ENCODE measurements around the gene RBBP8NL. TPM values are rescaled to one million over a fixed set of nuclear protein-coding genes. Genes with fewer than 3 reads are reported as not detected.

The RBBP8NL gene
- total RNA-seq, 8 experiments from 2014 or later, result 0.05 to 0.24 (median 0.17) TPM; not detected in 4

- no peak for ATAC-seq (replicated peaks in 6 of 8)
- in situ Hi-C loops (cut with MboI; ENCODE audit: low pct_unique_long_range_greater_than_20kb in 2 of 9, low sequenced_read_pairs in 9 of 9, unreplicated experiment in 9 of 9), result loop anchor here in 2 of 9 experiments (25.0 kb wide), 1 partner anchor 190 kb away; no protein-coding TSS in a partner anchor
- WGBS, 10 experiments, result 92% methylated on average over 2 to 6 of the region's 20 CpGs; no CpG with 5 or more reads in 7 of the 10 experiments
- no peak overlapping the region for H3K27ac ChIP-seq
- no peak overlapping the region for H3K4me3 ChIP-seq
- H3K4me1 ChIP-seq (replicated peaks in 1 of 2), result peaks cover 16% of the 10 kb centered on the region in 2 donors
Measured at GRCh38 chr20:62422636-62423325, 4.6 kb downstream of the RBBP8NL start.

- ATAC-seq (replicated peaks in 6 of 8), result no peak
- in situ Hi-C loops (cut with MboI; ENCODE audit: low pct_unique_long_range_greater_than_20kb in 2 of 9, low sequenced_read_pairs in 9 of 9, unreplicated experiment in 9 of 9), result loop anchor here in 2 of 9 experiments (25.0 kb wide), 1 partner anchor 191 kb away; no protein-coding TSS in a partner anchor
Measured at GRCh38 chr20:62421716-62421990, 5.7 kb downstream of the RBBP8NL start.

GRCh38 chr20:62420846-62421715, 6.3 kb downstream of the RBBP8NL start:
- WGBS, 10 experiments, result 60 to 100% (median 80%) methylated on average over 1 to 5 of the region's 24 CpGs; no CpG with 5 or more reads in 5 of the 10 experiments
- H3K27ac ChIP-seq, result no peak overlapping the region
- H3K4me1 ChIP-seq (replicated peaks in 1 of 2), result peaks cover 11 to 15% of the 10 kb centered on the region in 2 donors
- H3K4me3 ChIP-seq, result no peak overlapping the region
- no peak for ATAC-seq (replicated peaks in 6 of 8)
- in situ Hi-C loops (cut with MboI; ENCODE audit: low pct_unique_long_range_greater_than_20kb in 2 of 9, low sequenced_read_pairs in 9 of 9, unreplicated experiment in 9 of 9), result loop anchor here in 2 of 9 experiments (25.0 kb wide), 1 partner anchor 191 kb away; no protein-coding TSS in a partner anchor

More at GRCh38 chr20:62421716-62421990, 5.7 kb downstream of the RBBP8NL start:
- peaks cover 12 to 13% of the 10 kb centered on the region in 2 donors for H3K4me1 ChIP-seq (replicated peaks in 1 of 2)
- H3K4me3 ChIP-seq, result no peak overlapping the region
- H3K27ac ChIP-seq, result no peak overlapping the region
- WGBS, 10 experiments, result 60 to 90% (median 80%) methylated on average over 1 to 2 of the region's 6 CpGs; no CpG with 5 or more reads in 7 of the 10 experiments

GRCh38 chr20:62419759-62420158, 7.6 kb downstream of the RBBP8NL start:
- H3K27ac ChIP-seq, result no peak overlapping the region
- H3K4me3 ChIP-seq, result no peak overlapping the region
- H3K4me1 ChIP-seq (replicated peaks in 1 of 2), result peaks cover 11 to 15% of the 10 kb centered on the region in 2 donors
- 80% methylated on average over 1 of the region's 9 CpGs; no CpG with 5 or more reads in 9 of the 10 experiments for WGBS, 10 experiments
- in situ Hi-C loops (cut with MboI; ENCODE audit: low pct_unique_long_range_greater_than_20kb in 2 of 9, low sequenced_read_pairs in 9 of 9, unreplicated experiment in 9 of 9), result loop anchor here in 3 of 9 experiments (10.0 to 25.0 kb wide), 2 partner anchors 193 to 195 kb away; no protein-coding TSS in a partner anchor
- no peak for ATAC-seq (replicated peaks in 6 of 8)

DNA sequence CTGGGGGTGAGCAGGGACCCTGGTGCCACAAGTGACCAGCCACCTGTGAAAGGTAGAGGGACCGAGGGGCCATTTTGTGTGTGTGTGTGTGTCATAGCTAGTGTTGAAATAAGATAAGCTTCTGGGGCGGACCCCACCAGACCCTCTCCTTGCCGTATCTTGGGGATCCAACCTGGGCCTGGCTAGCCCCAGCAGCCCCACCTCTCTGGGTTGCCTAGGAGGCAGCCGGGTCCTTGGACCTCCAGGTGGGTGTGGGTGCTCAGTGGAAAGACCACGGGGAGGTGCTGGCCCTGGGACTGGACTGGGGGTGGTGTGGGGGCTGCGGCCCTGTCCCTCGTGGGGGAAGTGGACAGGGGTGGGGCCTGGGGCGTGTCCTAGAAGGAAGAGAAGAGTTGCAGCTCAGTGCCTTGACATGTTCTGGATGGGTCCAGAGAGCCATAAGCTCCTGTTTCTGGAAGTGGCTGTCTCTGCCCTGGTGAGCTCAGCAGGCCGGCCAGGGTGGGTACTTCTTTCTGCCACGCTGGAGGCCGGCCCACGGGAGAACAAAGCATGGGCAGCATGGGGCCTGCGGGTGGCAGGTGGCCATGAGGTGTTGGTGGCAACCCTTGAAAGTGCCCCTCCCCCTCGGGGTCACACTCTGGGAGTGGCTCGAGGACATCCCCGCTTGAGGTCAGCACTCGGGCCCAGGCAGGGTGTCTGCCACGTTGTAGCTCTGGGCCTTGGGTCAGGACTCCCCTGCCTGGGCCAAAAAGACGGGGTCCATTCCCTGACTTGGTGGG, 8.4 kb downstream of the RBBP8NL start:
- Histone ChIP-seq H3K4me3 (no peak overlapping the region), H3K4me1 (replicated peaks in 1 of 2) (peaks cover 9 to 12% of the 10 kb centered on the region in 2 donors), H3K27ac (no peak overlapping the region)
- WGBS, 10 experiments, result 83% methylated on average over 2 of the region's 19 CpGs; no CpG with 5 or more reads in 9 of the 10 experiments
- in situ Hi-C loops (cut with MboI; ENCODE audit: low pct_unique_long_range_greater_than_20kb in 2 of 9, low sequenced_read_pairs in 9 of 9, unreplicated experiment in 9 of 9), result loop anchor here in 3 of 9 experiments (10.0 to 25.0 kb wide), 2 partner anchors 193 to 196 kb away; no protein-coding TSS in a partner anchor
- no peak for ATAC-seq (replicated peaks in 6 of 8)

GRCh38 chr20:62417981-62418708, 9.2 kb downstream of the RBBP8NL start:
- ATAC-seq (replicated peaks in 6 of 8), result no peak
- H3K4me3 ChIP-seq, result no peak overlapping the region
- H3K27ac ChIP-seq, result no peak overlapping the region
- in situ Hi-C loops (cut with MboI; ENCODE audit: low pct_unique_long_range_greater_than_20kb in 2 of 9, low sequenced_read_pairs in 9 of 9, unreplicated experiment in 9 of 9), result loop anchor here in 3 of 9 experiments (10.0 to 25.0 kb wide), 2 partner anchors 194 to 197 kb away; no protein-coding TSS in a partner anchor
- WGBS, 10 experiments, result 0 to 81% (median 80%) methylated on average over 1 to 6 of the region's 25 CpGs; no CpG with 5 or more reads in 6 of the 10 experiments
- peaks cover 2 to 6% of the 10 kb centered on the region in 2 donors for H3K4me1 ChIP-seq (replicated peaks in 1 of 2)

DNA sequence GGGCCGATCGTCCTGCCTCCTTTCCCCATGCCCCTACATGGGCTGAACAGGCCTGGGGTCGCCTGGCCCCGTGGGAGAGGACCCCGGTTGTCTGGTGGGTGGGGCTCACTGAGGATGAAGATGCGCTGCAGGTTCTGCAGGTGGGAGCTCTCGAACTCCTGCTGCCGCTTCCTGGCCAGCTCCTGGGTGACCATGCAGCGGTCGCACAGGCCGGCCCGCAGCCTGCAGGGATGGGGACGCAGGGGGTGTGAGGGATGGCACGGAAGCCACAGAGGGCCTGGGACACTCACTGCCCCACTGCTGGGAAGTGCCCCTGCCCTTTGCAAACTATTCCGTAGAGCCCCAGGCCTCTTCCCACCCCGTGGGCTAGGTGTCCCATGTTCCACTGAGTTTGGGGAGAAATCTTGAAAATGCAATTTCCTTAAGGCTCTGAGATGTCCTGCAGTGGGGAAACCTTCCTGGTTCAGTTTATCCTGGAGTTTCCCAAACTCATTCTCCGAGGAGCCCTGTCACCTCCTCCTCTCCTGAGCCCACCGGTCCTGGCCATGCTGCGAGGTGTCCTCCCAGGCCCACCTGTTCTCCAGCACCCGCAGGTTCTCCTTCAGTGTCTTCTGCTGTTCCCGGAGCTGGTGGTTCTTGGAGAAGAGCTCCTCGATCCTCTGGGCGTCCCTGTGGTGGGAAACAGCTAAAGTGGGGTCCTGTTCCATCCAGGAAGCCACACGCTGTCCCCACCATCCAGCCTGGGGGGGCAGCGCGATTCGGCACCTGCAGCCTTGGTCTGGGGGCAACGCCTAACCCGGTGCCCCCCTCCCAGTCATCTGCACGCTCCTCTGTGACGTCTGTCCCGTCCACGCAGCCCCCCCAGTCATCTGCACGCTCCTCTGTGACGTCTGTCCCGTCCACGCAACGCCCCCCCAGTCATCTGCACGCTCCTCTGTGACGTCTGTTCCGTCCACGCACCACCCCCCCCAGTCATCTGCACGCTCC, 10.4 kb downstream of the RBBP8NL start:
- in situ Hi-C loops (cut with MboI; ENCODE audit: low pct_unique_long_range_greater_than_20kb in 2 of 9, low sequenced_read_pairs in 9 of 9, unreplicated experiment in 9 of 9), result loop anchor here in 3 of 9 experiments (10.0 to 25.0 kb wide), 2 partner anchors 195 to 198 kb away; no protein-coding TSS in a partner anchor
- H3K4me1 ChIP-seq (replicated peaks in 1 of 2), result peaks cover 0 to 5% of the 10 kb centered on the region in 2 donors
- WGBS, 10 experiments, result 33 to 100% (median 84%) methylated on average over 1 to 9 of the region's 43 CpGs; no CpG with 5 or more reads in 2 of the 10 experiments
- ATAC-seq (replicated peaks in 6 of 8), result no peak
- no peak overlapping the region for H3K27ac ChIP-seq
- no peak overlapping the region for H3K4me3 ChIP-seq

GRCh38 chr20:62415354-62416111, 11.8 kb downstream of the RBBP8NL start:
- in situ Hi-C loops (cut with MboI; ENCODE audit: low pct_unique_long_range_greater_than_20kb in 2 of 9, low sequenced_read_pairs in 9 of 9, unreplicated experiment in 9 of 9), result loop anchor here in 3 of 9 experiments (10.0 to 25.0 kb wide), 2 partner anchors 197 to 199 kb away; no protein-coding TSS in a partner anchor
- no CpG with 5 or more reads among the region's 24 CpGs for WGBS, 10 experiments
- Histone ChIP-seq H3K4me1 (replicated peaks in 1 of 2) (peaks cover 2 to 6% of the 10 kb centered on the region in 2 donors), H3K4me3 (no peak overlapping the region), H3K27ac (peak overlapping the region in 1 of 2 donors; percentile 11)
- no peak for ATAC-seq (replicated peaks in 6 of 8)

- peak in 3 of 8 experiments; percentile 1 to 20 (median 16) for ATAC-seq (replicated peaks in 6 of 8)
- H3K4me3 ChIP-seq, result no peak overlapping the region
- in situ Hi-C loops (cut with MboI; ENCODE audit: low pct_unique_long_range_greater_than_20kb in 2 of 9, low sequenced_read_pairs in 9 of 9, unreplicated experiment in 9 of 9), result loop anchor here in 3 of 9 experiments (10.0 to 25.0 kb wide), 2 partner anchors 198 to 201 kb away; no protein-coding TSS in a partner anchor
- H3K27ac ChIP-seq, result no peak overlapping the region
- 40 to 100% methylated on average over 1 of the region's 22 CpGs; no CpG with 5 or more reads in 8 of the 10 experiments for WGBS, 10 experiments
- H3K4me1 ChIP-seq (replicated peaks in 1 of 2), result peaks cover 5 to 14% of the 10 kb centered on the region in 2 donors
Measured at GRCh38 chr20:62413896-62414481, 13.3 kb downstream of the RBBP8NL start.

GRCh38 chr20:62413025-62413570, 14.2 kb downstream of the RBBP8NL start:
- no peak for ATAC-seq (replicated peaks in 6 of 8)
- Histone ChIP-seq H3K4me3 (no peak overlapping the region), H3K4me1 (replicated peaks in 1 of 2) (peaks cover 8 to 14% of the 10 kb centered on the region in 2 donors), H3K27ac (no peak overlapping the region)
- WGBS, 10 experiments, result 47 to 100% (median 80%) methylated on average over 1 to 2 of the region's 11 CpGs; no CpG with 5 or more reads in 7 of the 10 experiments
- in situ Hi-C loops (cut with MboI; ENCODE audit: low pct_unique_long_range_greater_than_20kb in 2 of 9, low sequenced_read_pairs in 9 of 9, unreplicated experiment in 9 of 9), result loop anchor here in 3 of 9 experiments (10.0 to 25.0 kb wide), 2 partner anchors 199 to 202 kb away; no protein-coding TSS in a partner anchor

Data from motor neuron (in vitro differentiated cells).